C4-2B (cell line): ENCODE measurements around the gene PGAP2.

Source experiments
- ZFX ChIP-seq: fragments of 450-650 bp; IDR thresholded peaks from 2 replicates; pipeline ENCODE4 v1.6.1; 2017
- TF ChIP-seq, protein P1 (sequence below): fragments of 450-650 bp; conservative IDR thresholded peaks from 2 replicates; pipeline ENCODE4 v1.5.1; 2017; ENCODE audit warnings: mild to moderate bottlenecking

DNA sequence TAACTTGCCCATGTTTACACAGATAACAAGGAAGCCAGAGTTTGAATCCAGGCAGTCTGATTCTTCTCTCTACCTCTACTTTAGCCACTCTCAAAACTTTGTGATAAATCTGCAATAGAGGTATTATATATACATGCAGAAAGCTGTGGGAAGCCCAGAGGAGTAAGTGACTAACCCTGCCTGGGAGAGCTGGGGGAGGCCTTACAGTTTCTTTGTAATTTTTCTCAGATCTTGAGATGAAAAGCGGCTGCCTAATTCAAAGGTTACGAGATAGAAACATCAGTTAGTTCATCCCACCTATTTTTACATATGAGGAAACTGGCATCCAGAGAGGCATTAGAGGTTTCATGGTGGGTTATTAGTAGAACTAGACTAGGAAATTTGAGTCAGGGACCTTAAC is 52.0 kb downstream of the PGAP2 start:
- TF ChIP-seq, protein P1, sequence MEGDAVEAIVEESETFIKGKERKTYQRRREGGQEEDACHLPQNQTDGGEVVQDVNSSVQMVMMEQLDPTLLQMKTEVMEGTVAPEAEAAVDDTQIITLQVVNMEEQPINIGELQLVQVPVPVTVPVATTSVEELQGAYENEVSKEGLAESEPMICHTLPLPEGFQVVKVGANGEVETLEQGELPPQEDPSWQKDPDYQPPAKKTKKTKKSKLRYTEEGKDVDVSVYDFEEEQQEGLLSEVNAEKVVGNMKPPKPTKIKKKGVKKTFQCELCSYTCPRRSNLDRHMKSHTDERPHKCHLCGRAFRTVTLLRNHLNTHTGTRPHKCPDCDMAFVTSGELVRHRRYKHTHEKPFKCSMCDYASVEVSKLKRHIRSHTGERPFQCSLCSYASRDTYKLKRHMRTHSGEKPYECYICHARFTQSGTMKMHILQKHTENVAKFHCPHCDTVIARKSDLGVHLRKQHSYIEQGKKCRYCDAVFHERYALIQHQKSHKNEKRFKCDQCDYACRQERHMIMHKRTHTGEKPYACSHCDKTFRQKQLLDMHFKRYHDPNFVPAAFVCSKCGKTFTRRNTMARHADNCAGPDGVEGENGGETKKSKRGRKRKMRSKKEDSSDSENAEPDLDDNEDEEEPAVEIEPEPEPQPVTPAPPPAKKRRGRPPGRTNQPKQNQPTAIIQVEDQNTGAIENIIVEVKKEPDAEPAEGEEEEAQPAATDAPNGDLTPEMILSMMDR, result no peak
- no peak for TF ChIP-seq ZFX
